ENCODE data around the gene ARL8B. TPM values are rescaled to one million over a fixed set of nuclear protein-coding genes. Genes with fewer than 3 reads are reported as not detected.
"Not testable (repeated sequence)": the region's sequence is repeated elsewhere in the genome, so short reads cannot be mapped to it uniquely, and the experiment has no call there.

ARL8B gene
- total RNA-seq, 4 donors from 2014 or later: 60.3 to 74.4 (median 66.0) TPM

DNA sequence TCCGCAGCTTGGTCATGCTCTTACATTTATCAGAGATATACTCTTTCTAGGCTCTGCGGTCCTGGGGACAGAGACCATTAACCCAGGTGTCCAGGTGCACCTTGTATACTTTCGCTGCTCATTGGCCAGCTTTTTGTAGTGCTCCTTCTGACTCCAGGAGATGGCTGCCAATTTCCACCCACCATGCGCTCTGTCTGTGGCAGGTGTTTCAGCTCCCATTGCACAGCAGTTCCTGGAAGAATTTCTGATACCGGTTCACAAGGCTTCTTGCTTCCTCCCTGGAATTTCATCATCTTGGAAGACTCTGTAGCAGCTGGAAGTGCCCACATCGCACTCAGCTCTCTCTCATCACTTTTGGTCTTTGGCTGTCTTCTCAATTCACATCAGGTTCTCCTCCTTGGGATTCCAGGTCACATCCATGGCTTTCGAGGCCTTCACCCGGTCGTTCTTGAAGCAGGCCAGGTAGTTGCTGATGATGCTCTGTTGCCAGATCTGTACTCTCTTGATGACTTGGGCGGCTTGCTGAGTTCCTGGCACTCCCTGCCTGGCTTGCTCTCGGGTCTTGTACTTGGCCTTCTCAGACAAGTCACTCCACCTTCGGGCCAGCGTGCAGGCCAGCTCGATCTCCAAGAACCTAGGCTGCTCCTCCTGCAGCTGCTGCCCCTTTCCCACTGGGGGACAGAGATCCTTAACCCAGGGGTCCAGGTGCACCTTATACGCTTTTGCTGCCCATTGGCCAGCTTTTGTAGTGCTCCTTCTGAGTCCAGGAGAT lies 41.1 kb upstream of the ARL8B start:
- no peaks in the 10 kb centered on the region for H3K9me3 ChIP-seq
- H3K4me1 ChIP-seq: no peaks in the 10 kb centered on the region
- no peaks in the 10 kb centered on the region for H3K36me3 ChIP-seq
- peak; percentile 45 to 64 for DNase-seq (ENCODE audit: low spot score in 2 of 2)
- WGBS: 89% methylated on average over 15 of the region's 15 CpGs
- no peaks in the 10 kb centered on the region for H3K27me3 ChIP-seq
- no peak overlapping the region for H3K27ac ChIP-seq
- TF ChIP-seq EP300 (IDR thresholded peaks at IDR 0.05) (no peak), CTCF (IDR thresholded peaks at IDR 0.05) (no peak), POLR2AphosphoS5 (IDR thresholded peaks at IDR 0.05) (no peak), POLR2A (IDR thresholded peaks at IDR 0.05) (no peak)
- no peak overlapping the region for H3K4me3 ChIP-seq

DNA sequence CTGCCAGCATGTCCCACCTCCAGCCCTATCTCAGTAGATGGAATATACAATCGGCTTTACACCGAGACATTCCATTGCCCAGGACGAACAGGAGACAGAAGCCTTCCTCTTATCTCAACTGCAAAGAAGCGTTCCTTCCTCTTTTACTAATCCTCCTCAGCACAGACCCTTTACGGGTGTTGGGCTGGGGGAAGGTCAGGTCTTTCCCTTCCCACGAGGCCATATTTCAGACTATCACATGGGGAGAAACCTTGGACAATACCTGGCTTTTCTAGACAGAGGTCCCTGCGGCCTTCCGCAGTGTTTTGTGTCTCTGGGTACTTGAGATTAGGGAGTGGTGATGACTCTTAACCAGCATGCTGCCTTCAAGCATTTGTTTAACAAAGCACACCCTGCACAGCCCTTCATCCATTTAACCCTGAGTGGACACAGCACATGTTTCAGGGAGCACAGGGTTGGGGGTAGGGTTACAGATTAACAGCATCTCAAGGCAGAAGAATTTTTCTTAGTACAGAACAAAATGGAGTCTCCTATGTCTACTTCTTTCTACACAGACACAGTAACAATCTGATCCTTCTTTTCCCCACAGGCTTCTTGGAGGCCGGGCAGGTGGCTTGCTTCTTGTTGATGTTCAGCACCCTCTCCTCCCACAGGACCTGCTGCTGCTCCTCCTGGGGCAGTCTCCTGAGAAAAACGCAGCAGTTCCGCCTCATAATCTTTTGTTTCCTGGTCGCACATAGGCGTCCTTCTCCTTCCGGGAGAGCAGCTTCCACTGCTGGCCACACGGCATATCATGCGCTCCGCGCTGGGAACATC lies 39.9 kb upstream of the ARL8B start:
- H3K27ac ChIP-seq, H3K36me3 ChIP-seq, H3K4me1 ChIP-seq, H3K9me3 ChIP-seq, H3K4me3 ChIP-seq, H3K27me3 ChIP-seq: not testable (repeated sequence)
- 85% methylated on average over 16 of the region's 18 CpGs for WGBS
- DNase-seq (ENCODE audit: low spot score in 2 of 2): peak; percentile 7 to 38

DNA sequence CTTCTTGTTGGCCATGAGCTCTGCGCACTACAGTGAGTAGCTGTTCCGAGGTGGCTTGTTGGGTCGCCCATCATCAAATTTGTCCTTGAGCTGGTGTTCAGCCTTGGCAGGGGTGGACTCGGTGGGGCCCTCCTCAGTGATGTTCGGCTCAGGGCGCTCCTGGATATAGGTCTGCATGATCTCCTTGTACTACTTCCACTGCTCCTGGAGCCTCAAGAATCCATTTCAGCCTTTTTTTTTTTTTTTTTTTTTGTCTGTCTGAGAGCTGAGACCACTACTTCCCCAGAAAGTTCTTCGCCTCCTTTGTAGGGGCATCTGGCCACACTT lies 39.3 kb upstream of the ARL8B start:
- no peaks in the 10 kb centered on the region for H3K9me3 ChIP-seq
- H3K4me3 ChIP-seq: no peak overlapping the region
- 83% methylated on average over 7 of the region's 7 CpGs for WGBS
- no peaks in the 10 kb centered on the region for H3K4me1 ChIP-seq
- no peaks in the 10 kb centered on the region for H3K27me3 ChIP-seq
- DNase-seq (ENCODE audit: low spot score in 2 of 2): peak in 1 of 2 donors; percentile 52
- TF ChIP-seq CTCF (IDR thresholded peaks at IDR 0.05) (no peak), POLR2AphosphoS5 (IDR thresholded peaks at IDR 0.05) (no peak), POLR2A (IDR thresholded peaks at IDR 0.05) (no peak), EP300 (IDR thresholded peaks at IDR 0.05) (no peak)
- no peaks in the 10 kb centered on the region for H3K36me3 ChIP-seq
- no peak overlapping the region for H3K27ac ChIP-seq

DNA sequence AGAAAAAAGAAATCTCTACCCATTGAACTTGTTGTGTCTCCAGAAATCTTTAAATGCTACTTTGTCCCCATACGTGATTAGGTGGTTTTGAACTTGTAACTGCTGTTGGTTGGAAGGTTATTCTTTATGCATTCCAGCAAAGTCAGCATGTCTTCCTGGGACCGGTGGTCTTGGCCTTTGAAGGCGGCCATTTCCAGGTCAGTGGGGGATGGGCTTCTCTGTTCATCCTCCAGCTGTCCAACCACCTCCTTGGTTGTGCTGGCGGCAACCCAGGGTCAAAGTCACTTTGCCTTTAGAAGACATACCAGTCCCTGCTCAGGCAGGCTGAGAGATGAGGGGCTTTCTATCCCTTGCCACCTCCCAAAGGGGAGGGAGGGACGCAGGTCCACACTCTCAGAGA lies 37.9 kb upstream of the ARL8B start:
- no peak for TF ChIP-seq POLR2A (IDR thresholded peaks at IDR 0.05)
- TF ChIP-seq POLR2AphosphoS5 (IDR thresholded peaks at IDR 0.05): no peak
- no peak for TF ChIP-seq EP300 (IDR thresholded peaks at IDR 0.05)
- no peak for TF ChIP-seq CTCF (IDR thresholded peaks at IDR 0.05)
- no peak overlapping the region for H3K27ac ChIP-seq
- no peaks in the 10 kb centered on the region for H3K36me3 ChIP-seq
- H3K9me3 ChIP-seq: no peaks in the 10 kb centered on the region
- H3K4me1 ChIP-seq: no peaks in the 10 kb centered on the region
- no peaks in the 10 kb centered on the region for H3K27me3 ChIP-seq
- H3K4me3 ChIP-seq: no peak overlapping the region
- WGBS: 92% methylated on average over 5 of the region's 5 CpGs
- peak in 1 of 2 donors; percentile 65 for DNase-seq (ENCODE audit: low spot score in 2 of 2)

DNA sequence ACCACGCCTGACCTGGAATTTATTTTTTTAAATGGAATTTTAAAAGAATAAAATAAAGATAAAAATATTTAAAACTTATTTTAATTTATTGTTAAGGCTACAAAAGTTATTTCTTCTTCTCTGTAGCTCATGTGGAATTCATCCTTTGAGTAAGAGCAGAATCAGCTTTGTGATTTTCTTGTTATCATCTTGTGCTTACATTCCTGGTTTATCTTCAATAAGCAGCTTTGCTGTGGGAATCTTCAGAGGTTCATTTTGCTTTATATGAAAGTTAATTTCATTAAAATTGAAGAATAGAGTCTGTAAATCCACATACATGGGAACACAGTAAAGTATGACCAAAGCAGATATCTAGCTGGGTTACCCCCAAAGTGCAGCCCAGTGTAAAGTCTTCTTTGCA lies 35.4 kb upstream of the ARL8B start:
- no peak for TF ChIP-seq CTCF (IDR thresholded peaks at IDR 0.05)
- no peak for TF ChIP-seq POLR2A (IDR thresholded peaks at IDR 0.05)
- no peak for TF ChIP-seq EP300 (IDR thresholded peaks at IDR 0.05)
- TF ChIP-seq POLR2AphosphoS5 (IDR thresholded peaks at IDR 0.05): no peak
- no peaks in the 10 kb centered on the region for H3K9me3 ChIP-seq
- H3K36me3 ChIP-seq: no peaks in the 10 kb centered on the region
- no peak overlapping the region for H3K27ac ChIP-seq
- no peaks in the 10 kb centered on the region for H3K4me1 ChIP-seq
- H3K27me3 ChIP-seq: no peaks in the 10 kb centered on the region
- DNase-seq (ENCODE audit: low spot score in 2 of 2): no peak
- 95% methylated on average over 1 of the region's 1 CpG for WGBS
- no peak overlapping the region for H3K4me3 ChIP-seq
